Esophagus squamous epithelium (tissue), 4 donors: ENCODE measurements around the gene GTSE1.

Source experiments
- POLR2A ChIP-seq, 4 donors: fragments of 450-650 bp; IDR thresholded peaks; one replicate each; pipeline ENCODE4 v1.6.1; 2017; ENCODE audit warnings: antibody characterized with exemption in 4 of 4, mild to moderate bottlenecking in 4 of 4, moderate library complexity in 3 of 4
- TF ChIP-seq, protein P1 (sequence below), 6 experiments: fragments of 450-650 bp in 4 of 6; fragments of 200-600 bp in 2 of 6; sonication (generic) in 2 of 6; IDR thresholded peaks; one replicate each; pipeline ENCODE4 v1.5.1; 2016 to 2019; ENCODE audit warnings: antibody characterized with exemption in 6 of 6, mild to moderate bottlenecking in 4 of 6, moderate library complexity in 4 of 6

DNA sequence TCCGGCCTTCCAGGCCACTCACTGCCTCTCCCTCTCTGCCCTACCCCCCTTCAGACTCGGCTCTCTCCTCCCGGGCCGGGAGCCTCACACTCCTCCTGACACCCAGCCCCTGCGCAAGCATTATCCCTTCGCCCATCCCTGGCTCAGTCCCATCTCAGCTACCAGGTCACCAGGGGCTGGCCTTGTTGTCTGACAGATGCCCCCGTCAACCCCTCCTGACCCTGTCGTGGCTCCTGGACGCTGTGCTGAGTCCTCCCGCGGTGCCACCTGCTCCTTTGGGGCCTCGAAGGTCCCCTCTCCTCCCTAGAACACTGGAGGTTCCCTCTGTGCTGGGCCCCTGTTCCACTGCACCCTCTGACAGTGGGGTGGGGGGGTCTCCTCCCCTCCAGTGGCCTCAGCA is 71.8 kb downstream of the GTSE1 start:
- TF ChIP-seq, protein P1, sequence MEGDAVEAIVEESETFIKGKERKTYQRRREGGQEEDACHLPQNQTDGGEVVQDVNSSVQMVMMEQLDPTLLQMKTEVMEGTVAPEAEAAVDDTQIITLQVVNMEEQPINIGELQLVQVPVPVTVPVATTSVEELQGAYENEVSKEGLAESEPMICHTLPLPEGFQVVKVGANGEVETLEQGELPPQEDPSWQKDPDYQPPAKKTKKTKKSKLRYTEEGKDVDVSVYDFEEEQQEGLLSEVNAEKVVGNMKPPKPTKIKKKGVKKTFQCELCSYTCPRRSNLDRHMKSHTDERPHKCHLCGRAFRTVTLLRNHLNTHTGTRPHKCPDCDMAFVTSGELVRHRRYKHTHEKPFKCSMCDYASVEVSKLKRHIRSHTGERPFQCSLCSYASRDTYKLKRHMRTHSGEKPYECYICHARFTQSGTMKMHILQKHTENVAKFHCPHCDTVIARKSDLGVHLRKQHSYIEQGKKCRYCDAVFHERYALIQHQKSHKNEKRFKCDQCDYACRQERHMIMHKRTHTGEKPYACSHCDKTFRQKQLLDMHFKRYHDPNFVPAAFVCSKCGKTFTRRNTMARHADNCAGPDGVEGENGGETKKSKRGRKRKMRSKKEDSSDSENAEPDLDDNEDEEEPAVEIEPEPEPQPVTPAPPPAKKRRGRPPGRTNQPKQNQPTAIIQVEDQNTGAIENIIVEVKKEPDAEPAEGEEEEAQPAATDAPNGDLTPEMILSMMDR (IDR thresholded peaks at IDR 0.05): no peak
- no peak for TF ChIP-seq POLR2A (IDR thresholded peaks at IDR 0.05)
